HepG2 (cell line): ENCODE measurements around the gene NPPC. TPM values are rescaled to one million over a fixed set of nuclear protein-coding genes. Genes with fewer than 3 reads are reported as not detected.

Source experiments
- ATF2 ChIP-seq: sonication (generic); formaldehyde crosslinking; IDR thresholded peaks from 2 replicates; pipeline ENCODE4 v1.4.0; 2020; ENCODE audit warnings: missing genetic modification reagents
- CREB1 ChIP-seq, 2 experiments: fragments of 450-650 bp in 1 of 2; IDR thresholded peaks; 2 replicates each; pipeline ENCODE4 v1.6.1; 2016 to 2017; ENCODE audit warnings: control low read depth in 1 of 2, mild to moderate bottlenecking in 1 of 2, missing compliant biosample characterization in 1 of 2, missing genetic modification characterization in 1 of 2
- DRAP1 ChIP-seq: IDR thresholded peaks from 2 replicates; pipeline ENCODE4 v1.6.1; 2016; ENCODE audit warnings: missing genetic modification reagents, missing compliant biosample characterization
- FOXO4 ChIP-seq: sonication (generic); formaldehyde crosslinking; conservative IDR thresholded peaks from 2 replicates; pipeline ENCODE4 v1.8.1; 2023; ENCODE audit warnings: missing genetic modification reagents
- HES4 ChIP-seq: sonication (generic); formaldehyde crosslinking; IDR thresholded peaks from 2 replicates; pipeline ENCODE4 v1.9.0; 2021; ENCODE audit warnings: mild to moderate bottlenecking, missing genetic modification reagents, borderline replicate concordance
- HNF4A ChIP-seq: sonication (generic); formaldehyde crosslinking; IDR thresholded peaks from 2 replicates; pipeline ENCODE4 v1.4.0; 2020; ENCODE audit warnings: missing genetic modification reagents
- NONO ChIP-seq, 2 experiments: fragments of 450-650 bp in 1 of 2; sonication (generic) in 1 of 2; formaldehyde crosslinking in 1 of 2; IDR thresholded peaks in 1 of 2; conservative IDR thresholded peaks in 1 of 2; 2 replicates each; pipeline versions ENCODE4 v1.6.1 to v1.8.0; 2017 to 2022; ENCODE audit warnings: mild to moderate bottlenecking in 1 of 2, missing genetic modification reagents in 1 of 2, moderate library complexity in 1 of 2
- NPAS2 ChIP-seq: sonication (generic); formaldehyde crosslinking; IDR thresholded peaks from 2 replicates; pipeline ENCODE4 v1.8.0; 2022; ENCODE audit warnings: mild to moderate bottlenecking, missing genetic modification reagents, borderline replicate concordance
- PCBP1 ChIP-seq: fragments of 200-400 bp; formaldehyde crosslinking; IDR thresholded peaks from 2 replicates; pipeline ENCODE4 v1.6.1; 2017; ENCODE audit warnings: mild to moderate bottlenecking, low read depth, low read length, borderline replicate concordance
- TRAFD1 ChIP-seq: sonication (generic); formaldehyde crosslinking; IDR thresholded peaks from 2 replicates; pipeline ENCODE4 v1.5.1; 2020; ENCODE audit warnings: missing genetic modification reagents, mild to moderate bottlenecking, borderline replicate concordance
- YY1 ChIP-seq: IDR thresholded peaks from 2 replicates; pipeline ENCODE4 v1.6.1; 2011; ENCODE audit warnings: low read length, low read depth, moderate library complexity, mild to moderate bottlenecking; ENCODE audit not compliant: insufficient read depth, insufficient replicate concordance
- ZFP82 ChIP-seq: sonication (generic); formaldehyde crosslinking; IDR thresholded peaks from 2 replicates; pipeline ENCODE4 v1.5.1; 2020; ENCODE audit warnings: mild to moderate bottlenecking, missing genetic modification reagents, borderline replicate concordance
- ZNF205 ChIP-seq: IDR thresholded peaks from 2 replicates; pipeline ENCODE4 v1.6.1; 2018; ENCODE audit warnings: missing biosample characterization, missing genetic modification reagents
- ZNF503 ChIP-seq: sonication (generic); formaldehyde crosslinking; IDR thresholded peaks from 2 replicates; pipeline ENCODE4 v1.4.0; 2020; ENCODE audit warnings: missing genetic modification reagents
- ZNF790 ChIP-seq: sonication (generic); formaldehyde crosslinking; IDR thresholded peaks from 2 replicates; pipeline ENCODE4 v1.8.0; 2022; ENCODE audit warnings: missing genetic modification reagents, mild to moderate bottlenecking, borderline replicate concordance
- ZNF800 ChIP-seq: sonication (generic); formaldehyde crosslinking; IDR thresholded peaks from 2 replicates; pipeline ENCODE4 v1.4.0; 2020; ENCODE audit warnings: missing genetic modification reagents
- polyA plus RNA-seq, 8 experiments: library from polyadenylated mRNA; depleted of rRNA in 3 of 8; stranded (reverse) in 7 of 8; unstranded in 1 of 8; fragments of >200 nt; fragmentation: Illumina TruSeq in 4 of 8; extraction: Trizol in 4 of 8; gene quantifications; 2 replicates each; pipeline versions ENCODE4 v1.2.1 to v1.2.3, GENCODE V29; 2011 to 2016; ENCODE audit warnings: low read depth in 4 of 8, missing spikeins in 1 of 8, mixed read lengths in 1 of 8; ENCODE audit not compliant: insufficient read depth in 1 of 8
- total RNA-seq, 5 experiments: library from RNA; depleted of rRNA; stranded (reverse); fragments of >200 nt; fragmentation: Illumina TruSeq; extraction: Trizol; gene quantifications; 2 replicates each; pipeline ENCODE4 v1.2.3, GENCODE V29; 2016; ENCODE audit warnings: low read depth in 1 of 5

NPPC gene
- total and polyA plus RNA-seq, 2 of the 13 experiments (the other 11 are each of a cell fraction or from before 2014, with no cell fraction given), result 0.11 TPM; not detected in 1

- TF ChIP-seq ZNF800 (CRISPR knock-in tag), result peak; percentile 100
- TF ChIP-seq HNF4A (CRISPR knock-in tag), result no peak; the same call in 1 of the 2 replicates
- peak; percentile 62 for TF ChIP-seq DRAP1
- TF ChIP-seq YY1, result peak; percentile 23
- TF ChIP-seq CREB1 (IDR thresholded peaks at IDR 0.05), result no peak
- TF ChIP-seq CREB1 (CRISPR knock-in tag; IDR thresholded peaks at IDR 0.05), result no peak
- 0 out of 2 replicates have a peak, but pooled peaks have one; percentile 12 for TF ChIP-seq ZNF790
- TF ChIP-seq ZNF205 (CRISPR knock-in tag), result no peak
- no peak for TF ChIP-seq TRAFD1
- 0 out of 2 replicates have a peak, but pooled peaks have one; percentile 87 for TF ChIP-seq FOXO4 (CRISPR knock-in tag)
- TF ChIP-seq HES4, result 0 out of 2 replicates have a peak, but pooled peaks have one; percentile 26
- peak; percentile 92 for TF ChIP-seq ATF2 (CRISPR knock-in tag)
- no peak for TF ChIP-seq ZNF503 (CRISPR knock-in tag)
- TF ChIP-seq ZFP82, result 0 out of 2 replicates have a peak, but pooled peaks have one; percentile 65
- TF ChIP-seq NONO (IDR thresholded peaks at IDR 0.05), result no peak
- TF ChIP-seq NONO (CRISPR knock-in tag; conservative IDR thresholded peaks at IDR 0.05), result peak; percentile 46; the same call in 1 of the 2 replicates
- no peak for TF ChIP-seq NPAS2 (CRISPR knock-in tag)
- no peak for TF ChIP-seq PCBP1
These were observed at the start of gene NPPC (continued) for GRCh38 chr2:231926180-231926741.
